Measurements from ENCODE around the gene PPM1B.
"Not testable (repeated sequence)": the region's sequence is repeated elsewhere in the genome, so short reads cannot be mapped to it uniquely, and the experiment has no call there.

PPM1B gene

GRCh38 chr2:44254023-44254422, 85.3 kb downstream of the PPM1B start:
- no peak for DNase-seq (ENCODE audit: low read depth)

GRCh38 chr2:44255704-44256103, 87.0 kb downstream of the PPM1B start:
- DNase-seq (ENCODE audit: low read depth): not testable (repeated sequence)

DNA sequence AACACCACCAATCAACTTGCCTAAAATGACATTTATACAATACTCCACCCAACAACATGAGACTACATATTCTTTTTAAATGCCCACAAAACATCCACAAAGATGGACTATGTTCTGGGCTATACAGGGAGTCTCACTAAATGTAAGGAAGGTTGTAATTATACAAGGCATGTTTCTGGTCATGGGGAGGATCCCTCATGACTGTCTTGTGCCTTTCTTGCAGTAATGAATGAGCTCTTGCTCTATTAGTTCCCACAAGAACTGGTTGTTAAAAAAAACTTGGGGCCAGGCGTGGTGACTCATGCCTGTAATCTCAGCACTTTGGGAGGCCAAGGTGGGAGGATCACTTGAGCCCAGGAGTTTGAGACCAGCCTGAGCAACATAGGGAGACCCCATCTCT, 89.1 kb downstream of the PPM1B start:
- DNase-seq (ENCODE audit: low read depth): not testable (repeated sequence)

DNA sequence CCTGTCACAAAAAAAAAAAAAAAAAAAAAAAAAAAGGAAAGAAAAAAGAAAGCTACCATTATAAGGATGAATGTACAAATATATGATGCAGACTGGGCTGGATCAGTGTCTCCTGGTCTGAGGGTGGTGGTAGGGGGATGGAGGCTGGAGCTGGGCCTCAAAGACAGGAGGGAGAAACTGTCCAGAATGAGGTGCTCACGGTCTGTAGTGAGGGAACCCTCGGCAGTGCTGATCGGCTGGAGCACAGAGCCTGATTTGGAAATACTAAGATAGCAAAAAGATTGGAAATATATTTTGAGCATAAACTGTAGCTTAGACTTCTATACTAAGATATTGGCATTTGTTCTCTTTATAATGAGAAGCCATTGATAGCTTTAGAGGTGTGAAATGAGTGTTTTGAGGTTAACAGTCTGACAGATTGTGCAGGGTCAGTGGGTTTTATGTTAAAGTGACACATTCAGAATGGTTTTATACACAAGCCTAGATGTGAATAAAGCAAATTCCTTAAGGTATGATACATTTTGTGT, 98.7 kb downstream of the PPM1B start:
- no peak for DNase-seq (ENCODE audit: low read depth)

GRCh38 chr2:44267796-44268648, 99.3 kb downstream of the PPM1B start:
- DNase-seq (ENCODE audit: low read depth): no peak

- no peak for DNase-seq (ENCODE audit: low read depth)
These were observed 101.2 kb downstream of the PPM1B start for GRCh38 chr2:44269831-44270230.

- no peak for DNase-seq (ENCODE audit: low read depth)
These were observed 102.6 kb downstream of the PPM1B start for GRCh38 chr2:44271296-44271695.

- no peak for DNase-seq (ENCODE audit: low read depth)
These were observed 104.4 kb downstream of the PPM1B start for GRCh38 chr2:44273076-44273475.

GRCh38 chr2:44273596-44273995, 104.9 kb downstream of the PPM1B start:
- no peak for DNase-seq (ENCODE audit: low read depth)

DNA sequence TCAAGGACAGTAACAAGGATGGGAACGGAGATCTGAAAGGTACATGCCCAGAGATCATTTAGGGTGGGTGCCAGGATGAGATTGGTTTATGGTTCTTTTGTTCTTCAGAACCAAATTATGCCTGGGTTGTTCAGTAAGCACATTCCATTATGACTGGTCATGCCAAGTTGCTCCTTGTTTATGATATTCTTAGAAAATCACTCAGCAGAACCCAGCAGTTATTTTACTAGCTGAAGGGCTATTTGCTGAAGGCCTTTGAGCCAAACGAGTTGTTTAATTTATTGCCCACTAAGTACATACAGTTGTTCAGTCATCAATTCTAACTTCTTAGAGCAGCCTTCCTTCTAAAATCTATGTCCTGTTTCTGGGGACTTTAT, 107.2 kb downstream of the PPM1B start:
- no peak for DNase-seq (ENCODE audit: low read depth)

- no peak for DNase-seq (ENCODE audit: low read depth)
These were observed 108.9 kb downstream of the PPM1B start for GRCh38 chr2:44277541-44277940.

GRCh38 chr2:44280869-44281268, 112.2 kb downstream of the PPM1B start:
- no peak for DNase-seq (ENCODE audit: low read depth)
